ENCODE results near the gene ACAD9. TPM values are rescaled to one million over a fixed set of nuclear protein-coding genes. Genes with fewer than 3 reads are reported as not detected.
A peak's percentile ranks its signal among the peaks of the same experiment; 100 is the strongest.

Gene ACAD9
- total RNA-seq, 1 donor from 2014 or later = 46.5 TPM

DNA sequence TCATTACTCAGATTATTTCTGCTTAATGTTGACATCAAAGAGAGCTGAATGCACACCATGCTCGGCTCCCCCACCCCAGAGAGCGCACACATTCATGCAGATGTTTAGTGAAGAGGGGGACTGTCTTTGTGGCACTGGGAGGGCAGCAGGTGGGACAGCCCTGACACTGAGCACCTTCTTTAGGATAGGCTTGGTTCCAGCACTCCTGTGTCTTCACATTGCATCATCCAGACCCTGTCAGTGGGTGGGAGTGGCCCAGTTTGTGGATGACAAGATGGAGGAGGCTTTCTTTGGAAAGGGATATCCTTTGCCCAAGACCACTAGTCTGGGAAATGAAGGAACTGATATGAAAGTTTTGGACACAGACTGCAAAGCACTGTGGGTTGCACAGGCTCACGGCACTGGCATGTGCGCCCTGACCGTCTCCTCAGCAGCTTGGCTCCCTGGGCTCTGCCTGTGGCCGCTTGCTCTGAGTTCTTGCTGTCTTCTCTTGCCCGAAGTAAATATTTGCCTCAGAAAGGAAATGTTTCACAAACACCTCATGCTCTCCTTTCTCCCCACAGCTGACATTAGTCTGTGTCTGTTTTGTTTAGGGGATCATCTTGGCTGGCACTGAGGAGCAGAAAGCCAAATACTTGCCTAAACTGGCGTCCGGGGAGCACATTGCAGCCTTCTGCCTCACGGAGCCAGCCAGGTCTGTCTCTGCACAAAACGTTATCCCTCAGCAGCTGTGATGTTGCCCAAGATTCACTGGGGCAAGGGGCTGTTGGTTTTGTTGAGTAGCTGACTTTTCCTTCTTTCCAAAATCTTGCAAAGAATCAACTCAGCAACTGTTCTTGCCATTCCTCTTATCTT, 16.6 kb downstream of the ACAD9 start:
- H3K27ac Mint-ChIP-seq (ENCODE audit: unreplicated experiment) = no peak overlapping the region
- H3K4me1 Mint-ChIP-seq (ENCODE audit: unreplicated experiment) = no peaks in the 10 kb centered on the region
- DNase-seq (ENCODE audit: low spot score) = no peak

GRCh38 chr3:128902426-128902825, 23.0 kb downstream of the ACAD9 start:
- H3K4me3 Mint-ChIP-seq (ENCODE audit: unreplicated experiment) = no peak overlapping the region
- no peaks in the 10 kb centered on the region for H3K9me3 Mint-ChIP-seq (ENCODE audit: unreplicated experiment)
- H3K36me3 Mint-ChIP-seq (ENCODE audit: low read depth, unreplicated experiment) = peaks cover 54% of the 10 kb centered on the region
- DNase-seq (ENCODE audit: low spot score) = no peak
- no peak overlapping the region for H3K27ac Mint-ChIP-seq (ENCODE audit: unreplicated experiment)
- peaks cover 3% of the 10 kb centered on the region for H3K27me3 Mint-ChIP-seq (ENCODE audit: unreplicated experiment)
- TF ChIP-seq CTCF (IDR thresholded peaks at IDR 0.05; ENCODE audit: unreplicated experiment) = no peak
- H3K4me1 Mint-ChIP-seq (ENCODE audit: unreplicated experiment) = no peaks in the 10 kb centered on the region

More for the DNA sequence above, 16.6 kb downstream of the ACAD9 start:
- Mint-ChIP-seq H3K27me3 (ENCODE audit: unreplicated experiment) (peaks cover 1% of the 10 kb centered on the region), H3K36me3 (ENCODE audit: low read depth, unreplicated experiment) (peaks cover 53% of the 10 kb centered on the region), H3K4me3 (ENCODE audit: unreplicated experiment) (peak overlapping the region; percentile 39), H3K9me3 (ENCODE audit: unreplicated experiment) (no peaks in the 10 kb centered on the region)
- no peak for TF ChIP-seq CTCF (IDR thresholded peaks at IDR 0.05; ENCODE audit: unreplicated experiment)

DNA sequence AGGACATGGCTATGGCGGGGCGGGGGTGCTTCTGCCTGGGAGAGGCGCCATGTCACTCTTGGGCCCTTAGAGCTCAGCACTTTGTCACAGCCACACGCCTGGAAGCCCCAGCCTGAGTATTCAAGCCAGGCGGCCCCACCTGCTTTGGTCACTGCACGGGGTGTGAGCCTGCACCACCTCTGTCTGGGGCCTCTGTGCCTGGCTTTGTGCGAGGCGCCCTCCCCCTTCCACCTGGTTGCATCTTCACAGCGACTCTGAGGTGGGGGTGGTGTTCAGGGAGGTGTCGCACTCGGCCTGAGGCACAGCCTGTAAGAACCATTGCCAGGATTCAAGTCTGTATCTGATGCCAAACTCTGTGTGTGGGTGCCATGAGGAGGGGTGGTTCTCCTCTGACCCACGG, 24.1 kb downstream of the ACAD9 start:
- Mint-ChIP-seq H3K36me3 (ENCODE audit: low read depth, unreplicated experiment) (peaks cover 52% of the 10 kb centered on the region), H3K9me3 (ENCODE audit: unreplicated experiment) (no peaks in the 10 kb centered on the region), H3K27me3 (ENCODE audit: unreplicated experiment) (peaks cover 3% of the 10 kb centered on the region), H3K4me1 (ENCODE audit: unreplicated experiment) (no peaks in the 10 kb centered on the region), H3K4me3 (ENCODE audit: unreplicated experiment) (no peak overlapping the region), H3K27ac (ENCODE audit: unreplicated experiment) (no peak overlapping the region)
- TF ChIP-seq CTCF (IDR thresholded peaks at IDR 0.05; ENCODE audit: unreplicated experiment) = no peak
- DNase-seq (ENCODE audit: low spot score) = no peak

DNA sequence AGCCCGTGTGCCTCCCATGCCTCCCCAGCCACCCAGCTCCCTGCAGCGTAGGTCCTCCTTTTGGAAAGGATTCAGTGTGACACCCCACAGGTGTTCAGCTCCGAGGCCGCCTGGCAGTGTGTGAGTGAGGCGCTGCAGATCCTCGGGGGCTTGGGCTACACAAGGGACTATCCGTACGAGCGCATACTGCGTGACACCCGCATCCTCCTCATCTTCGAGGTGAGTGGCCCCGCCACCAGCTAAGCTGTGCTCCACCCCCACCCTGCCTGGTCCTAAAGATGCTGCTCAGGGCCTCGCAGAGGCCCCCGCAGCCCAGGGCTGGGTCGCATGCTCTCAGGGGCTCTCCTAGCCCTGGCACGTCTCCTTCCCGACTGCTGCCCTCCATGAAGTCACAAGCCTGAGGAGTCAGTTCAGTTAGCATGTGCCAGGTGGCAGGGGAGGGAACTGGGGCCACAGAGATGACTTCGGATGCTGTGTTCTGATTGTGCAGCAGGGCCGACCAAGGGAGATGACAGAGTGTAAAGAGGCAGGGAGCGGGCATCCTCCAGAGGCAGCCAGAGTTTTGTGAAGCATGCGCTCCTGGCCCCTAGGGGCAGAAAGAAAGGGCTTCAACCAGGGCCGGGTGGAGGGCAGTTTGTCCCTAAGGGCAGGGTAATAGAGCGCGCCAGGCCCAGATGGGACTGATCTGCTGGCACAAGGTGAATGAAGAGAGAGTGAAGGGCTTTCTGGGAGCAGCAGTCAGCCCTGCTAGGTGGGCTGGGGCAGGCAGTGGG, 26.8 kb downstream of the ACAD9 start:
- Mint-ChIP-seq H3K27me3 (ENCODE audit: unreplicated experiment) (peaks cover 3% of the 10 kb centered on the region), H3K4me1 (ENCODE audit: unreplicated experiment) (no peaks in the 10 kb centered on the region), H3K36me3 (ENCODE audit: low read depth, unreplicated experiment) (peaks cover 38% of the 10 kb centered on the region), H3K4me3 (ENCODE audit: unreplicated experiment) (peak overlapping the region; percentile 56), H3K27ac (ENCODE audit: unreplicated experiment) (peak overlapping the region; percentile 54), H3K9me3 (ENCODE audit: unreplicated experiment) (no peaks in the 10 kb centered on the region)
- no peak for TF ChIP-seq CTCF (IDR thresholded peaks at IDR 0.05; ENCODE audit: unreplicated experiment)
- no peak for DNase-seq (ENCODE audit: low spot score)

Measured in endothelial cell (in vitro differentiated cells).